Adipocyte (in vitro differentiated cells): ENCODE results near the gene PITX1.

Source experiments
- DNase-seq: peaks from one replicate; pipeline ENCODE4 v3.0.0-alpha.2; 2015; ENCODE audit warnings: low read depth
- H3K27me3 ChIP-seq: replicated peaks from 2 replicates; pipeline ENCODE4 v1.7.0; 2013; ENCODE audit warnings: mild to moderate bottlenecking, low read length, moderate library complexity; ENCODE audit not compliant: control insufficient read depth, insufficient read depth
- H3K36me3 ChIP-seq: 2 replicates; pipeline ENCODE4 v1.7.0; 2013; ENCODE audit warnings: low read length, mild to moderate bottlenecking, moderate library complexity; ENCODE audit not compliant: control insufficient read depth, insufficient read depth, severe bottlenecking
- H3K4me1 ChIP-seq: 2 replicates; pipeline ENCODE4 v1.7.0; 2013; ENCODE audit warnings: mild to moderate bottlenecking, low read length, moderate library complexity; ENCODE audit not compliant: control insufficient read depth, insufficient read depth
- H3K4me3 ChIP-seq: 2 replicates; pipeline ENCODE4 v1.7.0; 2013; ENCODE audit warnings: mild to moderate bottlenecking, low read length, moderate library complexity
- H3K9ac ChIP-seq: 2 replicates; pipeline ENCODE4 v1.7.0; 2013; ENCODE audit warnings: mild to moderate bottlenecking, low read length, moderate library complexity
- H3K9me3 ChIP-seq: 2 replicates; pipeline ENCODE4 v1.7.0; 2013; ENCODE audit warnings: mild to moderate bottlenecking, low read length, moderate library complexity; ENCODE audit not compliant: control insufficient read depth

Gene PITX1

GRCh38 chr5:135032695-135032998, 1.4 kb downstream of the PITX1 start:
- peak overlapping the region; percentile 82 for H3K4me3 ChIP-seq
- peaks cover 68% of the 10 kb centered on the region for H3K27me3 ChIP-seq
- no peaks in the 10 kb centered on the region for H3K36me3 ChIP-seq
- no peaks in the 10 kb centered on the region for H3K4me1 ChIP-seq
- peaks cover 6% of the 10 kb centered on the region for H3K9me3 ChIP-seq
- H3K9ac ChIP-seq = peak overlapping the region; percentile 49
- no peak for DNase-seq

- Histone ChIP-seq H3K4me1 (no peaks in the 10 kb centered on the region), H3K9me3 (peaks cover 4% of the 10 kb centered on the region), H3K9ac (peak overlapping the region; percentile 49), H3K36me3 (no peaks in the 10 kb centered on the region), H3K27me3 (peaks cover 68% of the 10 kb centered on the region), H3K4me3 (peak overlapping the region; percentile 82)
- DNase-seq = peak; percentile 59
These were observed 2.0 kb downstream of the PITX1 start for GRCh38 chr5:135031813-135032694.

- Histone ChIP-seq H3K4me1 (no peaks in the 10 kb centered on the region), H3K4me3 (no peak overlapping the region), H3K27me3 (peaks cover 61% of the 10 kb centered on the region), H3K9me3 (peaks cover 4% of the 10 kb centered on the region), H3K36me3 (no peaks in the 10 kb centered on the region), H3K9ac (no peak overlapping the region)
- peak; percentile 60 for DNase-seq
These were observed 2.8 kb downstream of the PITX1 start for GRCh38 chr5:135030956-135031812.

- H3K4me1 ChIP-seq = no peaks in the 10 kb centered on the region
- H3K36me3 ChIP-seq = no peaks in the 10 kb centered on the region
- peaks cover 4% of the 10 kb centered on the region for H3K9me3 ChIP-seq
- peaks cover 54% of the 10 kb centered on the region for H3K27me3 ChIP-seq
- H3K9ac ChIP-seq = no peak overlapping the region
- DNase-seq = peak; percentile 66
- no peak overlapping the region for H3K4me3 ChIP-seq
These were observed 3.7 kb downstream of the PITX1 start for GRCh38 chr5:135030123-135030955.

- DNase-seq = no peak
- H3K9me3 ChIP-seq = peaks cover 4% of the 10 kb centered on the region
- H3K4me3 ChIP-seq = no peak overlapping the region
These were observed 4.4 kb downstream of the PITX1 start for GRCh38 chr5:135029477-135030122.

GRCh38 chr5:135028791-135029476, 5.1 kb downstream of the PITX1 start:
- no peak overlapping the region for H3K9ac ChIP-seq
- no peaks in the 10 kb centered on the region for H3K4me1 ChIP-seq
- H3K9me3 ChIP-seq = peaks cover 4% of the 10 kb centered on the region
- no peak overlapping the region for H3K4me3 ChIP-seq
- H3K27me3 ChIP-seq = peaks cover 45% of the 10 kb centered on the region
- H3K36me3 ChIP-seq = no peaks in the 10 kb centered on the region
- DNase-seq = peak; percentile 88

More at GRCh38 chr5:135029477-135030122, 4.4 kb downstream of the PITX1 start:
- Histone ChIP-seq H3K27me3 (peaks cover 47% of the 10 kb centered on the region), H3K36me3 (no peaks in the 10 kb centered on the region), H3K4me1 (no peaks in the 10 kb centered on the region), H3K9ac (no peak overlapping the region)

- peaks cover 50% of the 10 kb centered on the region for H3K27me3 ChIP-seq
- peaks cover 4% of the 10 kb centered on the region for H3K9me3 ChIP-seq
- H3K4me3 ChIP-seq = no peak overlapping the region
- no peak overlapping the region for H3K9ac ChIP-seq
- no peaks in the 10 kb centered on the region for H3K4me1 ChIP-seq
- H3K36me3 ChIP-seq = no peaks in the 10 kb centered on the region
- DNase-seq = peak; percentile 41
These were observed 6.1 kb downstream of the PITX1 start for GRCh38 chr5:135027697-135028615.

- H3K27me3 ChIP-seq = peaks cover 53% of the 10 kb centered on the region
- H3K9ac ChIP-seq = no peak overlapping the region
- no peaks in the 10 kb centered on the region for H3K36me3 ChIP-seq
- H3K9me3 ChIP-seq = peaks cover 4% of the 10 kb centered on the region
- H3K4me1 ChIP-seq = no peaks in the 10 kb centered on the region
- peak; percentile 56 for DNase-seq
- H3K4me3 ChIP-seq = no peak overlapping the region
These were observed 6.7 kb downstream of the PITX1 start for GRCh38 chr5:135027266-135027696.

- DNase-seq = peak; percentile 50
- Histone ChIP-seq H3K27me3 (peaks cover 55% of the 10 kb centered on the region), H3K9ac (no peak overlapping the region), H3K4me3 (no peak overlapping the region), H3K9me3 (peaks cover 4% of the 10 kb centered on the region), H3K36me3 (no peaks in the 10 kb centered on the region), H3K4me1 (no peaks in the 10 kb centered on the region)
These were observed 7.3 kb downstream of the PITX1 start for GRCh38 chr5:135026645-135027265.
